Peyer's patch (tissue), 4 donors: Measurements from ENCODE around the gene LRRFIP1. TPM values are rescaled to one million over a fixed set of nuclear protein-coding genes. Genes with fewer than 3 reads are reported as not detected.
"Not testable (repeated sequence)": the region's sequence is repeated elsewhere in the genome, so short reads cannot be mapped to it uniquely, and the experiment has no call there.

ENCODE experiments used
- DNase-seq, 3 donors: peaks; one replicate each; pipeline ENCODE4 v3.0.0-alpha.2; 2017 to 2019
- H3K27ac ChIP-seq, 4 donors: fragments of 200-600 bp; sonication (generic); one replicate each; pipeline ENCODE4 v1.5.1; 2016 to 2019
- H3K27me3 ChIP-seq, 2 donors: fragments of 200-600 bp; sonication (generic); one replicate each; pipeline ENCODE4 v1.5.1; 2019
- H3K36me3 ChIP-seq, 3 donors: fragments of 200-600 bp; sonication (generic); one replicate each; pipeline ENCODE4 v1.5.1; 2016 to 2019
- H3K4me1 ChIP-seq, 4 donors: fragments of 200-600 bp; sonication (generic); one replicate each; pipeline ENCODE4 v1.5.1; 2016 to 2019
- H3K4me3 ChIP-seq, 4 donors: fragments of 200-600 bp; sonication (generic); 1 replicate in 3 of 4; 2 replicates in 1 of 4; pipeline ENCODE4 v1.5.1; 2016 to 2019; ENCODE audit warnings: mild to moderate bottlenecking in 1 of 4
- H3K9me3 ChIP-seq, 4 donors: fragments of 200-600 bp; sonication (generic); one replicate each; pipeline ENCODE4 v1.5.1; 2016 to 2019; ENCODE audit warnings: mild to moderate bottlenecking in 1 of 4
- POLR2A ChIP-seq, 2 donors: fragments of 450-650 bp; IDR thresholded peaks; one replicate each; pipeline ENCODE4 v1.5.1; 2017; ENCODE audit warnings: antibody characterized with exemption in 2 of 2, mild to moderate bottlenecking in 2 of 2, moderate library complexity in 2 of 2
- total RNA-seq, 4 donors: library from RNA; depleted of rRNA; stranded (reverse); fragments of >200 nt; gene quantifications; one replicate each; pipeline ENCODE4 v1.1.0, GENCODE V29; 2016
- TF ChIP-seq, protein P1 (sequence below), 6 experiments: fragments of 450-650 bp in 4 of 6; fragments of 200-600 bp in 2 of 6; sonication (generic) in 1 of 6; IDR thresholded peaks; one replicate each; pipeline ENCODE4 v1.5.1; 2017 to 2019; ENCODE audit warnings: antibody characterized with exemption in 6 of 6, mild to moderate bottlenecking in 3 of 6, moderate library complexity in 1 of 6

The LRRFIP1 gene
- total RNA-seq, 4 donors from 2014 or later, result 114 to 182 (median 135) TPM

GRCh38 chr2:237604391-237604790 lies 23.0 kb upstream of the LRRFIP1 start:
- peaks cover 0 to 10% (median 3%) of the 10 kb centered on the region in 4 donors for H3K4me1 ChIP-seq
- no peaks in the 10 kb centered on the region for H3K27me3 ChIP-seq
- no peak for DNase-seq
- H3K36me3 ChIP-seq, result no peaks in the 10 kb centered on the region
- no peak overlapping the region for H3K4me3 ChIP-seq
- H3K27ac ChIP-seq, result peak overlapping the region in 1 of 4 donors; percentile 63
- no peaks in the 10 kb centered on the region for H3K9me3 ChIP-seq
- TF ChIP-seq, protein P1, sequence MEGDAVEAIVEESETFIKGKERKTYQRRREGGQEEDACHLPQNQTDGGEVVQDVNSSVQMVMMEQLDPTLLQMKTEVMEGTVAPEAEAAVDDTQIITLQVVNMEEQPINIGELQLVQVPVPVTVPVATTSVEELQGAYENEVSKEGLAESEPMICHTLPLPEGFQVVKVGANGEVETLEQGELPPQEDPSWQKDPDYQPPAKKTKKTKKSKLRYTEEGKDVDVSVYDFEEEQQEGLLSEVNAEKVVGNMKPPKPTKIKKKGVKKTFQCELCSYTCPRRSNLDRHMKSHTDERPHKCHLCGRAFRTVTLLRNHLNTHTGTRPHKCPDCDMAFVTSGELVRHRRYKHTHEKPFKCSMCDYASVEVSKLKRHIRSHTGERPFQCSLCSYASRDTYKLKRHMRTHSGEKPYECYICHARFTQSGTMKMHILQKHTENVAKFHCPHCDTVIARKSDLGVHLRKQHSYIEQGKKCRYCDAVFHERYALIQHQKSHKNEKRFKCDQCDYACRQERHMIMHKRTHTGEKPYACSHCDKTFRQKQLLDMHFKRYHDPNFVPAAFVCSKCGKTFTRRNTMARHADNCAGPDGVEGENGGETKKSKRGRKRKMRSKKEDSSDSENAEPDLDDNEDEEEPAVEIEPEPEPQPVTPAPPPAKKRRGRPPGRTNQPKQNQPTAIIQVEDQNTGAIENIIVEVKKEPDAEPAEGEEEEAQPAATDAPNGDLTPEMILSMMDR (IDR thresholded peaks at IDR 0.05), result no peak
- no peak for TF ChIP-seq POLR2A (IDR thresholded peaks at IDR 0.05)

- Histone ChIP-seq H3K4me3 (no peak overlapping the region), H3K4me1 (peaks cover 0 to 10% (median 3%) of the 10 kb centered on the region in 4 donors), H3K27ac (no peak overlapping the region), H3K36me3 (no peaks in the 10 kb centered on the region), H3K9me3 (no peaks in the 10 kb centered on the region), H3K27me3 (no peaks in the 10 kb centered on the region)
- TF ChIP-seq POLR2A (IDR thresholded peaks at IDR 0.05), result no peak
- TF ChIP-seq, protein P1 (IDR thresholded peaks at IDR 0.05), result peak in 2 of 6 experiments; percentile 15 to 20
- no peak for DNase-seq
Observed at GRCh38 chr2:237604960-237605359, 22.4 kb upstream of the LRRFIP1 start.

GRCh38 chr2:237606522-237606921 lies 20.9 kb upstream of the LRRFIP1 start:
- DNase-seq, H3K27me3 ChIP-seq, H3K4me3 ChIP-seq, H3K36me3 ChIP-seq, H3K9me3 ChIP-seq, H3K27ac ChIP-seq: not testable (repeated sequence)
- peaks cover 0 to 10% (median 3%) of the 10 kb centered on the region in 4 donors for H3K4me1 ChIP-seq

GRCh38 chr2:237612527-237613357 lies 14.6 kb upstream of the LRRFIP1 start:
- Histone ChIP-seq H3K9me3 (no peaks in the 10 kb centered on the region), H3K4me1 (peaks cover 0 to 10% (median 3%) of the 10 kb centered on the region in 4 donors), H3K4me3 (no peak overlapping the region), H3K27me3 (no peaks in the 10 kb centered on the region), H3K36me3 (no peaks in the 10 kb centered on the region), H3K27ac (no peak overlapping the region)
- TF ChIP-seq POLR2A (IDR thresholded peaks at IDR 0.05), result no peak
- TF ChIP-seq, protein P1 (IDR thresholded peaks at IDR 0.05), result no peak
- DNase-seq, result no peak

- H3K9me3 ChIP-seq, result no peaks in the 10 kb centered on the region
- no peak overlapping the region for H3K27ac ChIP-seq
- H3K4me1 ChIP-seq, result peaks cover 0 to 10% (median 3%) of the 10 kb centered on the region in 4 donors
- DNase-seq, result no peak
- no peak for TF ChIP-seq POLR2A (IDR thresholded peaks at IDR 0.05)
- TF ChIP-seq, protein P1 (IDR thresholded peaks at IDR 0.05), result no peak
- H3K27me3 ChIP-seq, result no peaks in the 10 kb centered on the region
- no peak overlapping the region for H3K4me3 ChIP-seq
- H3K36me3 ChIP-seq, result no peaks in the 10 kb centered on the region
Observed at GRCh38 chr2:237613679-237614078, 13.7 kb upstream of the LRRFIP1 start.

DNA sequence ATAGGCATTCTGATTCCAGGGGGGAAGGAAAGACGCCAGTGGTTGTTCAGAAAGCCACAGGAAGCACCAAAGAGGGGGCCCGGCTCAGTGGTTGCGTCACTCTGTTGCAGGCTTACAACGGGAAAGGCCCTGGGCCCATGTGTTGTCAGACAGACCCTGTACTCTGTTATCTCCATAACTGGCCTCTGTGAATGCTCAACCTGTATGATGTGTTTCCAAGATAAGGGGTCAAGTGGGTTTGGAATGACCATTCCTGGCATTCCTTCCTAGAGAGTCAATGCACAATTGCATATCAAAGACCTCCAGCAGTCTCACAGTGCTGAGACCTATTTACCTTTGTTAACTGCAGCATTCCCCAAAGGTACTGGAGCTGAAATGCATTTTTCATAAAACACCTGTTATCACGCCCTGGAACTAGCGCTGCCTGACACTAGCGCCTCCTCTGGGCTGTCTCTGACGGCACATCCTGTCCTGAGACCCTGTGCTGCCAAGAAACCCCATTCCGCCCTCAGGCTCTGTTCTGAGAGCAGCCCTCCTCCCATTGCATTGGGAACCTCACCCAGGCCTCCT lies 13.2 kb upstream of the LRRFIP1 start:
- no peak for DNase-seq
- no peak overlapping the region for H3K27ac ChIP-seq
- no peaks in the 10 kb centered on the region for H3K27me3 ChIP-seq
- H3K4me1 ChIP-seq, result peaks cover 0 to 10% (median 3%) of the 10 kb centered on the region in 4 donors
- no peaks in the 10 kb centered on the region for H3K9me3 ChIP-seq
- H3K4me3 ChIP-seq, result no peak overlapping the region
- TF ChIP-seq, protein P1 (IDR thresholded peaks at IDR 0.05), result no peak
- TF ChIP-seq POLR2A (IDR thresholded peaks at IDR 0.05), result no peak
- H3K36me3 ChIP-seq, result no peaks in the 10 kb centered on the region
